ENCODE results near the gene DOCK3. TPM values are rescaled to one million over a fixed set of nuclear protein-coding genes. Genes with fewer than 3 reads are reported as not detected.
"Not testable (repeated sequence)": the region's sequence is repeated elsewhere in the genome, so short reads cannot be mapped to it uniquely, and the experiment has no call there.

The DOCK3 gene
- total RNA-seq, 4 donors from 2014 or later: 2.1 to 8.6 (median 2.9) TPM

DNA sequence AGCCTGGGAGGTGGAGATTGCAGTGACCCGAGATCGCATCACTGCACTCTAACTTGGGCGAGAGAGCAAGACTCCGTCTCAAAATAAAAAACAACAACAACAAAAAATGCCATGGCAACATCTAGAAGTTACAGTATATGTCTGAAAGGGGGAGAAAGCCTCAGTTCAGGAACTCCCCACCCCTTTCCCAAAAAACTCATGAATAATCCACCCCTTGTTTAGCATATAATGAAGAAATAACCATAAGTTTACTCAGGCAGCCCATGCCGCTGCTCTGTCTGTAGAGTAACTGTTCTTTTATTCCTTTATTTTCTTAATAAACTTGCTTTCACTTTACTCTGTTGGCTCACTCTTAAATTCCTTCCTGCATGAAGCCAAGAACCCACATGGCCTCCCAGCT, 145.2 kb downstream of the DOCK3 start:
- H3K27ac ChIP-seq: no peak overlapping the region
- H3K4me3 ChIP-seq: no peak overlapping the region
- DNase-seq (ENCODE audit: low spot score in 2 of 2): no peak
- no peaks in the 10 kb centered on the region for H3K27me3 ChIP-seq
- H3K4me1 ChIP-seq: peaks cover 3% of the 10 kb centered on the region
- H3K9me3 ChIP-seq: no peaks in the 10 kb centered on the region
- TF ChIP-seq POLR2AphosphoS5 (IDR thresholded peaks at IDR 0.05) (no peak), EP300 (IDR thresholded peaks at IDR 0.05) (no peak), POLR2A (IDR thresholded peaks at IDR 0.05) (no peak)
- TF ChIP-seq, protein P1, sequence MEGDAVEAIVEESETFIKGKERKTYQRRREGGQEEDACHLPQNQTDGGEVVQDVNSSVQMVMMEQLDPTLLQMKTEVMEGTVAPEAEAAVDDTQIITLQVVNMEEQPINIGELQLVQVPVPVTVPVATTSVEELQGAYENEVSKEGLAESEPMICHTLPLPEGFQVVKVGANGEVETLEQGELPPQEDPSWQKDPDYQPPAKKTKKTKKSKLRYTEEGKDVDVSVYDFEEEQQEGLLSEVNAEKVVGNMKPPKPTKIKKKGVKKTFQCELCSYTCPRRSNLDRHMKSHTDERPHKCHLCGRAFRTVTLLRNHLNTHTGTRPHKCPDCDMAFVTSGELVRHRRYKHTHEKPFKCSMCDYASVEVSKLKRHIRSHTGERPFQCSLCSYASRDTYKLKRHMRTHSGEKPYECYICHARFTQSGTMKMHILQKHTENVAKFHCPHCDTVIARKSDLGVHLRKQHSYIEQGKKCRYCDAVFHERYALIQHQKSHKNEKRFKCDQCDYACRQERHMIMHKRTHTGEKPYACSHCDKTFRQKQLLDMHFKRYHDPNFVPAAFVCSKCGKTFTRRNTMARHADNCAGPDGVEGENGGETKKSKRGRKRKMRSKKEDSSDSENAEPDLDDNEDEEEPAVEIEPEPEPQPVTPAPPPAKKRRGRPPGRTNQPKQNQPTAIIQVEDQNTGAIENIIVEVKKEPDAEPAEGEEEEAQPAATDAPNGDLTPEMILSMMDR (IDR thresholded peaks at IDR 0.05): no peak
- H3K36me3 ChIP-seq: no peaks in the 10 kb centered on the region
- WGBS: 86% methylated on average over 5 of the region's 5 CpGs

DNA sequence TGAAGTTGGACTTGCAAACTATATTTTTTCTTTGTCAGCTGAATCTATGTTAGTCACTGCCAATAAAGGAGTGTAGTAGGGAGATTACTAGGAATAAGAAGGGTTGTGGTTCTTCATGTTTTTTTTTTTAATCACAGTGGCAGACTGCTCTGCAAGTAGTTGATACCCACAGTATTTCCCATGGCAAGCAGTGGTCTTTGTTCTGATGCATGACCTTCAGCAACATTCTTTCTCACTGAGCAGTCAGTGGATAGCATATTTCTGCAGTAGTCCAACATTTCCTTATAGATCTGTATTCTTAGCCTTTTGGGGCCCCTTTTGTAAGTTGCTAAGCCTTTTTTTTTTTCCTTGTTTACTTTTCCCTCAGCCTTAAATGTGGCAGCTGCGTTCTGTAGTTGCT, 151.1 kb downstream of the DOCK3 start:
- no peak overlapping the region for H3K4me3 ChIP-seq
- H3K4me1 ChIP-seq: no peaks in the 10 kb centered on the region
- no peaks in the 10 kb centered on the region for H3K36me3 ChIP-seq
- no peak overlapping the region for H3K27ac ChIP-seq
- no peak for DNase-seq (ENCODE audit: low spot score in 2 of 2)
- TF ChIP-seq, protein P1 (IDR thresholded peaks at IDR 0.05): no peak
- TF ChIP-seq POLR2A (IDR thresholded peaks at IDR 0.05) (no peak), EP300 (IDR thresholded peaks at IDR 0.05) (no peak), POLR2AphosphoS5 (IDR thresholded peaks at IDR 0.05) (no peak)
- no peaks in the 10 kb centered on the region for H3K9me3 ChIP-seq
- no peaks in the 10 kb centered on the region for H3K27me3 ChIP-seq
- WGBS: 84% methylated on average over 1 of the region's 1 CpG

DNA sequence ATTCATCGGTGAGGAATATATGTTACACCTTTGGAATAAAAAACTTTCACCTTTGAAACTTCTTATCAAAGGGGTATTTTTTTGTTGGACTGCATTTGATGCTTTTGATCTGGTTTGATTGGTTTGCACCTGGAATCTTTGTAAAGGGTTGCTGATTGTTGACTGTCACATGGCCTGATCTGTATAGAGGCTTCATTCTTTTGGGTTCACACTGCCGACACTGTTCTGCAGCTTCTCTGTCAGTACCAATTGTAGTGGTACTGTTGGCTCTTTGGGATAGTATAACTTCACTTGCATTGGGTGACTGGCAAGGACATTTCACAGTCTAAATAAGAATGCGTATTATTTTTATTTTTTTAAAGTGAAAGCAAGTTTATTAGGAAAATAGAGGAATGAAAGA, 155.7 kb downstream of the DOCK3 start:
- 84% methylated on average over 3 of the region's 3 CpGs for WGBS
- no peak for DNase-seq (ENCODE audit: low spot score in 2 of 2)
- Histone ChIP-seq H3K9me3 (no peaks in the 10 kb centered on the region), H3K27ac (no peak overlapping the region), H3K27me3 (no peaks in the 10 kb centered on the region), H3K4me1 (no peaks in the 10 kb centered on the region), H3K4me3 (no peak overlapping the region), H3K36me3 (no peaks in the 10 kb centered on the region)
- TF ChIP-seq POLR2AphosphoS5 (IDR thresholded peaks at IDR 0.05) (no peak), EP300 (IDR thresholded peaks at IDR 0.05) (no peak), POLR2A (IDR thresholded peaks at IDR 0.05) (no peak)
- TF ChIP-seq, protein P1 (IDR thresholded peaks at IDR 0.05): no peak

DNA sequence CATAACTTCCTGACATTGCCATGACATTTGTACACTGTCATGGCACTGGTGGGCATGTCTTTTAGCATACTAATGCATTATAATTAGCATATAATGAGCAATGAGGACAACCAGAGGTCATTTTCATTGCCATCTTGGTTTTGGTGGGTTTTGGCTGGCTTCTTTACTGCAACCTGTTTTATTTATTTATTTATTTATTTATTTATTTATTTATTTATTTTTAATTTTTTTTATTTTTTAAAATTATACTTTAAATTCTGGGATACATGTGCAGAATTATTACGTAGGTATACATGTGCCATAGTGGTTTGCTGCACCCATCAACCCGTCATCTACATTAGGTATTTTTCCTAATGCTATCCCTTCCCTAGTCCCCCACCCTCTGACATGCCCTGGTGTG, 156.3 kb downstream of the DOCK3 start:
- WGBS: 97% methylated on average over 2 of the region's 2 CpGs
- not testable (repeated sequence) for H3K4me1 ChIP-seq; H3K9me3 ChIP-seq; H3K27ac ChIP-seq; DNase-seq (ENCODE audit: low spot score in 2 of 2); H3K4me3 ChIP-seq; H3K27me3 ChIP-seq; H3K36me3 ChIP-seq

DNA sequence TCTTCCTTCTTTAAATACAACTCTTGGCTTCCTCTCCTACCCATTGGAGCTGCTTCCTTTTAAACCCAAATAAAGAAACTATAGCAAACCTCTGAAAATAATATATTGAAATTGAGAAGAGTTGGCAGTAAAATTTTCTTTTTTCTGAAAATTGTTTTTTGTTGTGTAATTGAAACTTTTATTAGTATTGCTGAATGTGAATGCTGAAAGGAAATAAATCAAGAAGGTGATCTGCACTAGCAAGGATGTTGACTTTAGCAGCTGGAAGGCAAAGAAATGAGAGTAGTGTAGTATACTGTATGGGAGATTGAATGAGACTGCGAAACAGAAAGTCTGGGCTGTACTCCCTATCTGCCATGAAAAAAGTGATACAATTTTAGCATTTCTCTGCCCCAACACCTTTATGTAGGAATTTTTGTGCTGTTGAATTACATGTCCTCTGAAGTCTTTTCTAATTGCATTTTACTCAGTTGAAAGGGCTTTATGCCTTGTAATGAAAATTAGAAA, 166.3 kb downstream of the DOCK3 start:
- TF ChIP-seq EP300 (IDR thresholded peaks at IDR 0.05) (no peak), POLR2AphosphoS5 (IDR thresholded peaks at IDR 0.05) (no peak), POLR2A (IDR thresholded peaks at IDR 0.05) (no peak)
- TF ChIP-seq, protein P1 (IDR thresholded peaks at IDR 0.05): no peak
- H3K4me1 ChIP-seq: no peaks in the 10 kb centered on the region
- 49% methylated on average over 1 of the region's 1 CpG for WGBS

DNA sequence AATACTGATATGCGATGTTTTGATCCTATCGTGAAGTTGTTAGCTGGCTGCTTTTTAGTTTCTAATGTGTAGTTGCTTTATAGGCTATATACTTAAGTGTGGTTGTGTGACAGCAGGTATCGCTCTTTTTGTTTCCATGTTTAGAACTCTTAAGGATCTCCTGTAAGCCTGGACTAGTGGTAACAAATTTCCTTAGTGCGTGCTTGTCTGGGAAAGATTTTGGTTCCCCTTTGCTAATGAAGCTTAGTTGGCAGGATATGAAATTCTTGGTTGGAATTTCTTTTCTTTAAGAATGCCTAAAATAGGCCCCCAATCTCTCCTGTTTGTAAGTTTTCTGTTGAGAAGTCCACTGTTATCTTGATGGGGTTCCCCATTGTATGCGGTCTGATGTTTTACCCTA, 173.6 kb downstream of the DOCK3 start:
- no peak overlapping the region for H3K4me3 ChIP-seq
- H3K4me1 ChIP-seq: no peaks in the 10 kb centered on the region
- no peaks in the 10 kb centered on the region for H3K36me3 ChIP-seq
- DNase-seq (ENCODE audit: low spot score in 2 of 2): no peak
- 95% methylated on average over 5 of the region's 5 CpGs for WGBS
- H3K27me3 ChIP-seq: no peaks in the 10 kb centered on the region
- TF ChIP-seq EP300 (IDR thresholded peaks at IDR 0.05) (no peak), POLR2A (IDR thresholded peaks at IDR 0.05) (no peak), POLR2AphosphoS5 (IDR thresholded peaks at IDR 0.05) (no peak)
- TF ChIP-seq, protein P1 (IDR thresholded peaks at IDR 0.05): no peak
- peaks cover 11% of the 10 kb centered on the region for H3K9me3 ChIP-seq
- H3K27ac ChIP-seq: no peak overlapping the region

More for the DNA sequence above, 166.3 kb downstream of the DOCK3 start:
- Histone ChIP-seq H3K9me3 (no peaks in the 10 kb centered on the region), H3K27ac (no peak overlapping the region), H3K4me3 (no peak overlapping the region), H3K27me3 (no peaks in the 10 kb centered on the region), H3K36me3 (no peaks in the 10 kb centered on the region)
- DNase-seq (ENCODE audit: low spot score in 2 of 2): no peak
